ENCODE results near the gene TERT. TPM values are rescaled to one million over a fixed set of nuclear protein-coding genes. Genes with fewer than 3 reads are reported as not detected.

TERT gene
- total and polyA plus RNA-seq, 2 donors (not counting 1 experiment from before 2014, with no cell fraction given): 0.24 to 0.39 TPM

GRCh38 chr5:1209896-1210776 lies 84.7 kb downstream of the TERT start:
- WGBS (ENCODE audit: insufficient coverage): 92% methylated on average over 21 of the region's 21 CpGs
- no peaks in the 10 kb centered on the region for H3K4me1 ChIP-seq (ENCODE audit: control insufficient read depth in 2 of 2, insufficient read depth in 2 of 2, low read length in 2 of 2)
- H3K9me3 ChIP-seq (ENCODE audit: control extremely low read depth in 1 of 3, control insufficient read depth in 2 of 3, insufficient read depth in 1 of 3, low read length in 2 of 3): peaks cover 0 to 14% (median 0%) of the 10 kb centered on the region in 3 donors
- H3K4me3 ChIP-seq (ENCODE audit: control extremely low read depth in 1 of 5, extremely low read depth in 1 of 5, insufficient read depth in 1 of 5, low read depth in 2 of 5, low read length in 4 of 5): no peak overlapping the region
- no peaks in the 10 kb centered on the region for H4K20me1 ChIP-seq (ENCODE audit: control insufficient read depth, insufficient read depth, low read length, poor library complexity, severe bottlenecking)
- H3K79me2 ChIP-seq (ENCODE audit: control insufficient read depth, insufficient read depth, low read length): no peaks in the 10 kb centered on the region
- no peaks in the 10 kb centered on the region for H3K27me3 ChIP-seq (replicated peaks in 1 of 4; ENCODE audit: control extremely low read depth in 1 of 4, control insufficient read depth in 3 of 4, insufficient read depth in 4 of 4, low read length in 3 of 4)
- H3K27ac Mint-ChIP-seq: no peak overlapping the region
- H3K27ac ChIP-seq (ENCODE audit: low read length in 2 of 2): no peak overlapping the region
- H3K9me3 Mint-ChIP-seq (ENCODE audit: insufficient read depth): no peaks in the 10 kb centered on the region
- ChIA-PET POLR2A (no interaction called here), CTCF (no interaction called here)
- no peak for TF ChIP-seq EZH2 (IDR thresholded peaks at IDR 0.05; ENCODE audit: borderline replicate concordance, insufficient read depth, low read depth, low read length, poor library complexity, severe bottlenecking)
- TF ChIP-seq, protein P1, sequence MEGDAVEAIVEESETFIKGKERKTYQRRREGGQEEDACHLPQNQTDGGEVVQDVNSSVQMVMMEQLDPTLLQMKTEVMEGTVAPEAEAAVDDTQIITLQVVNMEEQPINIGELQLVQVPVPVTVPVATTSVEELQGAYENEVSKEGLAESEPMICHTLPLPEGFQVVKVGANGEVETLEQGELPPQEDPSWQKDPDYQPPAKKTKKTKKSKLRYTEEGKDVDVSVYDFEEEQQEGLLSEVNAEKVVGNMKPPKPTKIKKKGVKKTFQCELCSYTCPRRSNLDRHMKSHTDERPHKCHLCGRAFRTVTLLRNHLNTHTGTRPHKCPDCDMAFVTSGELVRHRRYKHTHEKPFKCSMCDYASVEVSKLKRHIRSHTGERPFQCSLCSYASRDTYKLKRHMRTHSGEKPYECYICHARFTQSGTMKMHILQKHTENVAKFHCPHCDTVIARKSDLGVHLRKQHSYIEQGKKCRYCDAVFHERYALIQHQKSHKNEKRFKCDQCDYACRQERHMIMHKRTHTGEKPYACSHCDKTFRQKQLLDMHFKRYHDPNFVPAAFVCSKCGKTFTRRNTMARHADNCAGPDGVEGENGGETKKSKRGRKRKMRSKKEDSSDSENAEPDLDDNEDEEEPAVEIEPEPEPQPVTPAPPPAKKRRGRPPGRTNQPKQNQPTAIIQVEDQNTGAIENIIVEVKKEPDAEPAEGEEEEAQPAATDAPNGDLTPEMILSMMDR (IDR thresholded peaks at IDR 0.05): no peak
- no peak overlapping the region for H3K4me2 ChIP-seq (replicated peaks; ENCODE audit: low read depth, low read length, poor library complexity, severe bottlenecking)
- no peaks in the 10 kb centered on the region for H3K36me3 ChIP-seq (replicated peaks in 1 of 2; ENCODE audit: control extremely low read depth in 1 of 2, control insufficient read depth in 1 of 2, extremely low read depth in 1 of 2, insufficient read depth in 2 of 2, low read length in 1 of 2)
- DNase-seq (no peak), ATAC-seq (ENCODE audit: low read depth) (no peak)
- no peak overlapping the region for H3K9ac ChIP-seq (ENCODE audit: low read length)
- H3K4me3 Mint-ChIP-seq: no peak overlapping the region
- H2AFZ ChIP-seq (ENCODE audit: insufficient read depth, low read depth, low read length, poor library complexity, severe bottlenecking): no peak overlapping the region
- H3K4me1 Mint-ChIP-seq: no peaks in the 10 kb centered on the region
- peaks cover 5% of the 10 kb centered on the region for H3K27me3 Mint-ChIP-seq
- intact Hi-C loops (cut with micrococcal nuclease): no loop called here

DNA sequence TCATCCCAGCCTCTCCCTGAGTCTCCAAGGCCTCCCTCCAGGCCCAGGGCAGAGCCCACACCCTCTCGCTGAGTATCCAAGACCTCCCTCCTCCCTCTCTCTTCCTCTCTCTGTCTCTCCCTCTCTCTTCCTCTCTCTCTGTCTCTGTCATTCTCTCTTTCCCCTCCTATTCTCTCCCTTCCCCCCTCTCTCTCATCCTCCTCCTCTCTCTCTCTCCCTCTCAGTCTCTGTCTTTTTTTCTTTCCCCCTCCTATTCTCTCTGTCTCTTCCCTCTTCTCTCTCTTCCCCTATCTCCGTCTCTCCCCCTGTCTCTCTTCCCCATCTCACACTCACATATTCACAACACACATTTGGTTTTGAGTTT lies 85.4 kb downstream of the TERT start:
- ATAC-seq (ENCODE audit: low read depth): no peak
- no peak overlapping the region for H3K4me3 Mint-ChIP-seq
- POLR2A ChIA-PET: no interaction called here
- H3K9me3 ChIP-seq (ENCODE audit: control extremely low read depth in 1 of 3, control insufficient read depth in 2 of 3, insufficient read depth in 1 of 3, low read length in 2 of 3): peaks cover 0 to 13% (median 0%) of the 10 kb centered on the region in 3 donors
- no peak for DNase-seq
- H3K27ac ChIP-seq (ENCODE audit: low read length in 2 of 2): no peak overlapping the region
- CTCF ChIA-PET: no interaction called here
- no peaks in the 10 kb centered on the region for H3K36me3 ChIP-seq (replicated peaks in 1 of 2; ENCODE audit: control extremely low read depth in 1 of 2, control insufficient read depth in 1 of 2, extremely low read depth in 1 of 2, insufficient read depth in 2 of 2, low read length in 1 of 2)
- H3K79me2 ChIP-seq (ENCODE audit: control insufficient read depth, insufficient read depth, low read length): no peaks in the 10 kb centered on the region
- no peak overlapping the region for H2AFZ ChIP-seq (ENCODE audit: insufficient read depth, low read depth, low read length, poor library complexity, severe bottlenecking)
- H3K27me3 ChIP-seq (replicated peaks in 1 of 4; ENCODE audit: control extremely low read depth in 1 of 4, control insufficient read depth in 3 of 4, insufficient read depth in 4 of 4, low read length in 3 of 4): no peaks in the 10 kb centered on the region
- H3K4me1 ChIP-seq (ENCODE audit: control insufficient read depth in 2 of 2, insufficient read depth in 2 of 2, low read length in 2 of 2): no peaks in the 10 kb centered on the region
- no peak overlapping the region for H3K4me3 ChIP-seq (ENCODE audit: control extremely low read depth in 1 of 5, extremely low read depth in 1 of 5, insufficient read depth in 1 of 5, low read depth in 2 of 5, low read length in 4 of 5)
- 86% methylated on average over 2 of the region's 2 CpGs for WGBS (ENCODE audit: insufficient coverage)
- TF ChIP-seq, protein P1 (IDR thresholded peaks at IDR 0.05): no peak
- H3K4me1 Mint-ChIP-seq: no peaks in the 10 kb centered on the region
- no peak overlapping the region for H3K4me2 ChIP-seq (replicated peaks; ENCODE audit: low read depth, low read length, poor library complexity, severe bottlenecking)
- H3K9me3 Mint-ChIP-seq (ENCODE audit: insufficient read depth): no peaks in the 10 kb centered on the region
- peaks cover 8% of the 10 kb centered on the region for H3K27me3 Mint-ChIP-seq
- H3K9ac ChIP-seq (ENCODE audit: low read length): no peak overlapping the region
- H3K27ac Mint-ChIP-seq: no peak overlapping the region
- H4K20me1 ChIP-seq (ENCODE audit: control insufficient read depth, insufficient read depth, low read length, poor library complexity, severe bottlenecking): no peaks in the 10 kb centered on the region
- intact Hi-C loops (cut with micrococcal nuclease): no loop called here
